Measurements from ENCODE around the gene NHEJ1.

NHEJ1 gene

DNA sequence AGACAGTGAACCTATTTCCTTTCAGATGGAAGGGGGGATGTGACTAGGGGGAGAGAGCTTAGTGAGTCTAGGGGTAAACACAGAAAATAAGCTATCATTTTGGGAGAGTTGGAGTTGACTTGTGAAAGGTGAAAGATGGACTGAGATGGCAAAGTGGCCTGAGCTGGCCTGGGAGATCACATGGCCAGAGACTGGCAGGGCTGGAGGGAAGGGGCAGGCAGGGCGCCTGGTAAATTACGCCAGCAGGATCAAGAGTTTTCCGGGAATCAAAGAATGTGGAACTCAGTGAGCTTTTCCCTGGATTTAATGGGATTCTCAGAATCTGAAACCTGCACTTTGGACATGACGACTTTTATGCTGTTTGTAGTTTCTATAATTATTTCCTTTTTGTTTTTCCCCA is 118.5 kb downstream of the NHEJ1 start:
- Histone ChIP-seq H3K4me3 (ENCODE audit: low read depth in 1 of 2, low read length in 2 of 2) (no peak overlapping the region), H3K27me3 (ENCODE audit: low read depth, low read length) (peaks cover 39% of the 10 kb centered on the region), H3K27ac (ENCODE audit: low read length) (no peak overlapping the region), H3K4me1 (ENCODE audit: control insufficient read depth in 1 of 2, insufficient read depth in 2 of 2, low read length in 2 of 2) (no peaks in the 10 kb centered on the region), H3K36me3 (ENCODE audit: control insufficient read depth in 1 of 2, insufficient read depth in 2 of 2, low read length in 2 of 2) (no peaks in the 10 kb centered on the region), H3K9me3 (ENCODE audit: control insufficient read depth in 1 of 2, low read length in 2 of 2) (no peaks in the 10 kb centered on the region)

DNA sequence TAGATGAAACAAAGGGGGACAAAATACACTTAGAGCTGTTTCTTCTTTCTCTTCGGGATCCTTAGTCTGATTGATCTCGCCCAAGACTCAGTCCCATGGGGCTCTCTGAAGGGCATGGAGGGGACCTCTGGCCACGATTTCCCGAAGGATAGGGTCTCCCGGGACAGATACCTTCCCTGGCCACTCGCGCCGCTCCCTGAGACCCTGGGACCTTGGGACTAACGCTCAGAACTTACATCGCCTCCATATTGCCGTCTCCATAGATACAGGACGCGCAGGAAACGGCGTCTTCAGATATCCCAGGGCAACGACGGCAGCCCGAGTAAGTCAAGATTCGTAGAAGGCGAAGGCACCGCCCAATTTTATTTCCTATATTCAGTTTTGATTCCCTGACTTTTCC is 119.4 kb downstream of the NHEJ1 start, which contains the start of gene CFAP65:
TSS of gene CFAP65 (minus strand) at position 265 of the 400 bp plus-strand sequence. CDS start 2,468 bp downstream, outside the sequence.
- Histone ChIP-seq H3K4me3 (ENCODE audit: low read depth in 1 of 2, low read length in 2 of 2) (peak within 1 kb of the TSS in 1 of 2 donors; percentile 45), H3K36me3 (ENCODE audit: control insufficient read depth in 1 of 2, insufficient read depth in 2 of 2, low read length in 2 of 2) (no peaks in the 10 kb centered on the region), H3K27me3 (ENCODE audit: low read depth, low read length) (peaks cover 39% of the 10 kb centered on the region), H3K4me1 (ENCODE audit: control insufficient read depth in 1 of 2, insufficient read depth in 2 of 2, low read length in 2 of 2) (no peaks in the 10 kb centered on the region), H3K27ac (ENCODE audit: low read length) (no peak within 1 kb of the TSS), H3K9me3 (ENCODE audit: control insufficient read depth in 1 of 2, low read length in 2 of 2) (no peaks in the 10 kb centered on the region)

DNA sequence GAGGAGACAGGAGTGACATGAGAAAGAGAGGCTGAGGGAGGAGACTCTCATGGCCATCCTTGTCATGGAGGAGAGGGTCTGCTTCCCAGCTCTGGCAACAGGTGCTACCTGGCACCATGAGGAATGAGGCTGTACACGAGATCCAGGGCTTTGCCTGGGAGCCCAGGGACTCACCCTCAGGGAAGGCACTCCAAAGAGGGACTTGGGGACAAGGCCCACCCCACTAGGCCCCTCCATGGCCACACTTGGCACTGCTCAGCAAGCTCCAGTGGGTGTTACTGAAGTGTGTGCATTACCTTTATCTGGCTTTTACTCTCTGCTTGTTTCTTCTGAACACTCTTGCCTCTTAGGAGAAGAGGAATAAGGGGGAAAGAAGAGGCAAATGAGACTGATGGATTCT is 122.0 kb downstream of the NHEJ1 start:
- Histone ChIP-seq H3K27me3 (ENCODE audit: low read depth, low read length) (peaks cover 31% of the 10 kb centered on the region), H3K27ac (ENCODE audit: low read length) (no peak overlapping the region), H3K4me1 (ENCODE audit: control insufficient read depth in 1 of 2, insufficient read depth in 2 of 2, low read length in 2 of 2) (no peaks in the 10 kb centered on the region), H3K9me3 (ENCODE audit: control insufficient read depth in 1 of 2, low read length in 2 of 2) (no peaks in the 10 kb centered on the region), H3K36me3 (ENCODE audit: control insufficient read depth in 1 of 2, insufficient read depth in 2 of 2, low read length in 2 of 2) (no peaks in the 10 kb centered on the region), H3K4me3 (ENCODE audit: low read depth in 1 of 2, low read length in 2 of 2) (no peak overlapping the region)

DNA sequence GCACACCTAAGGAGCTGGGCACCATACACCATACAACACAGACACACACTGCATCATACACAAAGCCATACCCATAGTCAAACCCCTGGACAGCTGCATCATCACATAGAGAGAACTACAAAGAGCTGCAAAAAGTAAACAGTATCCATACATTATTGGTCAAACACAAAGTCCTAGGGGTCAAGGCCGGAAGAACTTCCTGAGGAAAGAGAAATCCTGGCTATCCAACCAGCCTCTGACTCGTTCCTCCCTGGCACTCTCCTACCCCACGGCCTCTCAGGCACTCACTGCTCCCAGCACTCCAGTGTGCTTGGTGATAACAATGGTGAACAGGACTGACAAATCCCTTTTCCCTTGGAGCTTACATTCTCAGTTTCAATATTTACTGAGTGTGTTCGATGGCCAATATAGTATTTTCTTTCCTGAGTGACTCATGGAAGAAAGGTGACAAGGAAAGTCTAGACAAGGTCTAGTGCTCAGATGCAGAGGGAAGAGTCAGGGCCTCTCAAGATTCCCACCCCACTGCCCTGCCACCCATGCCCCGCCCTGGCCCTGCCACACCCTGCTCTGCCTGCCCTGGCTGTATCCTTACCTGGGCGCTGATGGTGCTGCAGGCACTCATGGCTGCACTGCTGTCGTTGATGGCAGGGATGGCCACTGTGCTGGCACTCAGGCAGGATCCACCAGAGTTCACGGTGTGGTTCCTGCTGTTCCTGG is 122.7 kb downstream of the NHEJ1 start:
- Histone ChIP-seq H3K27ac (ENCODE audit: low read length) (no peak overlapping the region), H3K27me3 (ENCODE audit: low read depth, low read length) (peaks cover 31% of the 10 kb centered on the region), H3K36me3 (ENCODE audit: control insufficient read depth in 1 of 2, insufficient read depth in 2 of 2, low read length in 2 of 2) (no peaks in the 10 kb centered on the region), H3K4me3 (ENCODE audit: low read depth in 1 of 2, low read length in 2 of 2) (no peak overlapping the region), H3K9me3 (ENCODE audit: control insufficient read depth in 1 of 2, low read length in 2 of 2) (no peaks in the 10 kb centered on the region), H3K4me1 (ENCODE audit: control insufficient read depth in 1 of 2, insufficient read depth in 2 of 2, low read length in 2 of 2) (no peaks in the 10 kb centered on the region)

DNA sequence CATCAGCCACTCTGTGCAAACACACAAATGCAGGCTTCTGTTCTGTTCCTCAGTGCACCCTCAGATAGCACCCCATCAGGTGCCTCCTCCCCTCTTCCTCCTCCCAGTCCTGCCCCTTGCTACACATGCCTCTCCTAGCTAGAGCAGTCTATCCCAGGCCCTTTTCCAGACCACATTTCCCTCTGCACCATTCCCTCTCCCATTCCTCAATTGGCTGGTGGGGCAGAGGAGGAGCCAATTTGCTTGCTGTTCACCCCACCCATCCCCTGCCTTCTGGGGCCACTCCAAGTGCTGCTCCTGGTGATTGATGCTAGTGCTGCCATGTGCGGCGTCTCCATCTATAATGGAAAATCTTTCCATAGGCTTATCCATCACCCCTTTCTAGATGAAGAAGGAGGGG is 124.7 kb downstream of the NHEJ1 start:
- H3K9me3 ChIP-seq (ENCODE audit: control insufficient read depth in 1 of 2, low read length in 2 of 2) = no peaks in the 10 kb centered on the region
- H3K4me1 ChIP-seq (ENCODE audit: control insufficient read depth in 1 of 2, insufficient read depth in 2 of 2, low read length in 2 of 2) = no peaks in the 10 kb centered on the region
- no peaks in the 10 kb centered on the region for H3K36me3 ChIP-seq (ENCODE audit: control insufficient read depth in 1 of 2, insufficient read depth in 2 of 2, low read length in 2 of 2)
- no peak overlapping the region for H3K27ac ChIP-seq (ENCODE audit: low read length)
- no peak overlapping the region for H3K4me3 ChIP-seq (ENCODE audit: low read depth in 1 of 2, low read length in 2 of 2)
- H3K27me3 ChIP-seq (ENCODE audit: low read depth, low read length) = peaks cover 18% of the 10 kb centered on the region

DNA sequence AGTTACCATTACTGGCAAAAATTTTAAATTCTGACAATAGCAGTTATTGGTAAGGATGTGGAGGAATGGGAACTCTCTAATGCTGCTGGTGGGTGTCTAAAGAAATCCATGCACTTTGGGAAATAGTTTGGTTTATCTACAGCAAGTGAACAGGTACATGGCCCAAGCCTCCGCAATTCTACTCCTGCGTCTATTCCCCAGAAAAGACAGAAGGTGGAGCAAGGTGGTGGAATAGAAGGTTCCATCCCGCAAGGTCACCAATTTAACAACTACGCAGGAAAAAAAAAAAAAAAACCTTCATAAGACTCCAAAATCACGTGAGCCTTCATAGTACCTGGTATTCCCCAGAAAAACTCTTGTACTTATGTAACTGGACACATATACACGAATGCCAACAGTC is 125.8 kb downstream of the NHEJ1 start:
- H3K27ac ChIP-seq (ENCODE audit: low read length) = no peak overlapping the region
- H3K4me1 ChIP-seq (ENCODE audit: control insufficient read depth in 1 of 2, insufficient read depth in 2 of 2, low read length in 2 of 2) = no peaks in the 10 kb centered on the region
- H3K36me3 ChIP-seq (ENCODE audit: control insufficient read depth in 1 of 2, insufficient read depth in 2 of 2, low read length in 2 of 2) = no peaks in the 10 kb centered on the region
- H3K27me3 ChIP-seq (ENCODE audit: low read depth, low read length) = peaks cover 9% of the 10 kb centered on the region
- no peaks in the 10 kb centered on the region for H3K9me3 ChIP-seq (ENCODE audit: control insufficient read depth in 1 of 2, low read length in 2 of 2)
- no peak overlapping the region for H3K4me3 ChIP-seq (ENCODE audit: low read depth in 1 of 2, low read length in 2 of 2)

DNA sequence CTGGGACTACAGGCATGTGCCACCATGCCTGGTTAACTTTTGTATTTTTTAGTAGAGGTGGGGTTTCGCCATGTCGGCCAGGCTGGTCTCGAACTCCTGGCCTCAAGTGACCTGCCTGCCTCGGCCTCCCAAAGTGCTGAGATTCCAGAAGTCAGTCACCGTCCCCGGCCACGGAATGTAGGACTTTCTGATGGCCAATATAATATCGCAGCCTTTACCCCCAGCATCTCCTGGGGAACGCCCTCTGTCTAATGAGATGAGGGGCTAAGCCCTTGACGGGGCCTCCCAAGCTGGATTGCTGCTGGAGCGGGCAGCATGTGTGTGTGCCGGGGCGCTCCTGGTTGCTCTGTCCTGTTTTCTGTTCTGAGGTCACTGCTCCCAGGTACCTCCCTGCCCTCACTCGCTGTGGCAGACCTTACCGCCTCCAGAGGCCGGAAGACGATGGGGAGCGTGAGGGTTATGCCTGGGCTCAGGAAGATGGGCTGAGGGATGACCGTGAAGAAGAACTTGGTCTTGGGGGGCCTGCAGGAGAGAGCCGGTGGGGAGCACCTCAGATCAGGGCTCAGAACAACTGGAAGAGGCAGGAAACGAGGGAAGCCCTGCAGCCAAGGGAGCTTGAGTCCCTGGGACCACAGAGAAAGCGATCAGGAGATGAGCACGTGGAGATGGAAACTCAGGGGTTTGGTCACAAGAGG is 128.4 kb downstream of the NHEJ1 start:
- Histone ChIP-seq H3K36me3 (ENCODE audit: control insufficient read depth in 1 of 2, insufficient read depth in 2 of 2, low read length in 2 of 2) (no peaks in the 10 kb centered on the region), H3K27me3 (ENCODE audit: low read depth, low read length) (no peaks in the 10 kb centered on the region), H3K27ac (ENCODE audit: low read length) (no peak overlapping the region), H3K4me1 (ENCODE audit: control insufficient read depth in 1 of 2, insufficient read depth in 2 of 2, low read length in 2 of 2) (no peaks in the 10 kb centered on the region), H3K9me3 (ENCODE audit: control insufficient read depth in 1 of 2, low read length in 2 of 2) (no peaks in the 10 kb centered on the region), H3K4me3 (ENCODE audit: low read depth in 1 of 2, low read length in 2 of 2) (no peak overlapping the region)

DNA sequence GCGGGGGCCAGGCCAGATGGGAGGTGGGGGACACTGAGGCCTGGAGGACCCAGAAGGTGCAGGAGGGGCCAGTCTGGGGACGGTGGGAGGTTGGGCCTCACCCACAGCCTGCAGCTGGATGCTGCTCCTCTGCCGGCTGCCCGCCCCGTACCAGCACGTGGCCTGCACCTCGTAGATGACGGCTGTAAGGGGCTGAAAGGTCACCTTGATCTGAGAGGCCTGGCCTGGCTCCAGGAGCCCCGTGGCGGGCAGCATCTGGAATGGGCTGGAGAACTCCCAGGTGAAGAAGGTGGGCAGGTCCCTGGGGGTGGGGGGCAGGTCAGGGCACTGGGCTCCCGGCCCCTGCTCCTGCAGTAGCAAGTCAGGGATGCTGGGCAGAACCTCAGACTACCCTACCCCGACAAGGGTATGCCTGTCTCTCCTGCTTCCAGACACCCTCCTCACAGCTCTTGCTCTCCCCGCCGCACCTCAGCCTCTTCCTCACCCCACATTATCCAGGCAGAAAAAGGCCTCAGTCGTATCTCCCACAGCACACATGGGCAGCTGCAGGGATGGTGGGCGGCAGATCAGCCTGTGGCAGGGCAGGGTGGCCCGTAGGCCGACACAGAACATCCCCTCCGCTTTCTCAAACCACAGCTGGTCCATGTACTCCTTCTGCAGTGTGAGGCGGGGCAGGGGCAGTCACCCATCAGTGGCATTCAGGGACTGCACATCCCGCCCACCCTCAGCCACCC is 129.4 kb downstream of the NHEJ1 start:
- H3K27me3 ChIP-seq (ENCODE audit: low read depth, low read length) = no peaks in the 10 kb centered on the region

DNA sequence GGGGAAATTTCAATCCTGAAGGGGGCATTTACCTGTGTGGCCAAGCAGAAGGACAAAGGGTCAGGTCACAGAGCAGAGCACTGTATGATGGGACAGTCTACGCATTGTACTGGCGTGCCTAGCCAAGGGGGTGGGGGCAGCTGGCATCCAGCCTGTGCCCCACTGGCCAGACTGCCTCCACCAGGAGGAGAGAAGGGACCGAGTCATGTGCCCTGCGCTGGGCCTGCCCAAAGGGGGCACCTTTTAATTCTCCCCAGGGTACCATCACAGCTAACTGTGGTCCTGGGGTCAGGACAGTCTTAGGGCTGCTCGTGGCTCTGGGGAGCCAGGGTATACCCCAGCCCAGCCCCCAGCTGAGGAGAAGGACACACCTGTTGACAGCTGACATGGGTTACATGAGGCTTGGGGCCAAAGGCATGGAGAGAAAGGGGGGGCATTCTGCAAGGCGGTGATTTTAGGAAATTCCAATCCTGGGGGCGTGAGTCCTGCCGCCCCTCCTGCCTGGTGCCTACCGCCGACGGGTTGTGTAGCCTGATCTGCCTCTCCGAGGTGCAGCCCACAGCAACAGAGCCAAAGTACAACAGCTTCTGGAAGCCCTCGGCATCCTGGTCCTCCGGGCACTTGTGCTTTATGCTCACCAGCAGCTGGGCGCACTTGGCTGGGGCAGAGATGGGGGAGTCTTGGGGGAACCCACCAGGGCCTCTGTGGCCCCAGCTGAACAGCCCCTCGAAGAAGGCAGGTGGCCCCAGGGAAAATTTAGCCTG is 130.3 kb downstream of the NHEJ1 start:
- H3K27me3 ChIP-seq (ENCODE audit: low read depth, low read length) = no peaks in the 10 kb centered on the region
- H3K4me3 ChIP-seq (ENCODE audit: low read depth in 1 of 2, low read length in 2 of 2) = no peak overlapping the region
- H3K27ac ChIP-seq (ENCODE audit: low read length) = no peak overlapping the region
- no peaks in the 10 kb centered on the region for H3K36me3 ChIP-seq (ENCODE audit: control insufficient read depth in 1 of 2, insufficient read depth in 2 of 2, low read length in 2 of 2)
- H3K9me3 ChIP-seq (ENCODE audit: control insufficient read depth in 1 of 2, low read length in 2 of 2) = no peaks in the 10 kb centered on the region
- H3K4me1 ChIP-seq (ENCODE audit: control insufficient read depth in 1 of 2, insufficient read depth in 2 of 2, low read length in 2 of 2) = no peaks in the 10 kb centered on the region

More for the DNA sequence above, 129.4 kb downstream of the NHEJ1 start:
- Histone ChIP-seq H3K36me3 (ENCODE audit: control insufficient read depth in 1 of 2, insufficient read depth in 2 of 2, low read length in 2 of 2) (no peaks in the 10 kb centered on the region), H3K4me3 (ENCODE audit: low read depth in 1 of 2, low read length in 2 of 2) (no peak overlapping the region), H3K27ac (ENCODE audit: low read length) (no peak overlapping the region), H3K4me1 (ENCODE audit: control insufficient read depth in 1 of 2, insufficient read depth in 2 of 2, low read length in 2 of 2) (no peaks in the 10 kb centered on the region), H3K9me3 (ENCODE audit: control insufficient read depth in 1 of 2, low read length in 2 of 2) (no peaks in the 10 kb centered on the region)

DNA sequence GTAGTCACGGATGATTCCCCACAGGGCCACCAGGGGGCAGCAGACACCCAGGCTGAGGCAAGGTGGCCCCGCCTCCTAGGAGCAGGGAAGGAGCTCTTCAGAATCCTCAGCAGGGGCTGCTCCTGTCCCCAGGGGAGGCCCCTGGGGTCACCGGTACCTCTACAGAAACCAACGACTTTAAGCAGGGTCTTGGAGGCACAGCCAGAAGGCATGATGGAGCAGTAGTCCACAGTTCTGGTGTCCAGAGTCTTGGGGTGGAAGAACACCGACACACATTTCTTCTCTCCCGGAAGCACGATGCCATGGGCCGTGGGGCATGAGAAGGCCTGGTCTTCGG is 130.8 kb downstream of the NHEJ1 start:
- Histone ChIP-seq H3K4me1 (ENCODE audit: control insufficient read depth in 1 of 2, insufficient read depth in 2 of 2, low read length in 2 of 2) (no peaks in the 10 kb centered on the region), H3K27me3 (ENCODE audit: low read depth, low read length) (no peaks in the 10 kb centered on the region), H3K27ac (ENCODE audit: low read length) (no peak overlapping the region), H3K36me3 (ENCODE audit: control insufficient read depth in 1 of 2, insufficient read depth in 2 of 2, low read length in 2 of 2) (no peaks in the 10 kb centered on the region), H3K4me3 (ENCODE audit: low read depth in 1 of 2, low read length in 2 of 2) (no peak overlapping the region), H3K9me3 (ENCODE audit: control insufficient read depth in 1 of 2, low read length in 2 of 2) (no peaks in the 10 kb centered on the region)

Data from muscle layer of duodenum (tissue), 2 donors.